ENCODE results near the gene CASTOR2. TPM values are rescaled to one million over a fixed set of nuclear protein-coding genes. Genes with fewer than 3 reads are reported as not detected.
A peak's percentile ranks its signal among the peaks of the same experiment; 100 is the strongest.
"Not testable (repeated sequence)": the region's sequence is repeated elsewhere in the genome, so short reads cannot be mapped to it uniquely, and the experiment has no call there.

Gene CASTOR2
- total RNA-seq, result 10 to 100 TPM in 2 of 5 donors, 1 to 10 TPM in 2, under 1 TPM in 1; 0.89 to 44.3 (median 5.7) TPM
- 1 to 10 TPM in 1 of 3 donors, under 1 TPM in 1, not detected in 1; 0.08 to 2.1 TPM for polyA plus RNA-seq
- long read RNA-seq, donor 1, result 0 reads
- long read RNA-seq, donor 2, result 0 reads
- long read RNA-seq, donor 3, result 0 reads
- long read RNA-seq, donor 4, result 0 reads
- long read RNA-seq, donor 5, partial matches to known transcripts, result 0 of 1 reads
- long read RNA-seq, donor 5, other reads (novel, unspliced or antisense), result 0 of 1 reads
- long read RNA-seq, donor 6, partial matches to known transcripts, result 0 of 2 reads
- long read RNA-seq, donor 6, other reads (novel, unspliced or antisense), result 0 of 2 reads
- long read RNA-seq, donor 7, result 0 reads
- long read RNA-seq, donor 8, partial matches to known transcripts, result 0 of 2 reads
- long read RNA-seq, donor 8, other reads (novel, unspliced or antisense), result 0 of 2 reads
- long read RNA-seq, donor 9, partial matches to known transcripts, result 9 of 9 reads
- long read RNA-seq, donor 9, other reads (novel, unspliced or antisense), result 0 of 9 reads
- long read RNA-seq, donor 10, result 0 reads

- intact Hi-C loops (cut with DNase I; ENCODE audit: low total_unique reads); H3K4me1 ChIP-seq; H3K27ac ChIP-seq; H3K36me3 ChIP-seq; H3K27me3 ChIP-seq; H3K9me3 ChIP-seq: not testable (repeated sequence)
- H3K4me3 ChIP-seq, result peak within 1 kb of the TSS; percentile 20 to 35 (median 30)
- 1% methylated on average over 15 to 16 of the region's 84 CpGs; no CpG with 5 or more reads in 3 of the 5 donors for WGBS, 5 donors
- peak in 1 of 2 donors; percentile 59 for DNase-seq
These were observed at the start of gene CASTOR2 for GRCh38 chr7:74964511-74965119. CASTOR2 (plus strand) TSS chr7:74964705; CDS start chr7:74964986, 281 bp downstream.

- H3K27me3 ChIP-seq; H3K27ac ChIP-seq; H3K36me3 ChIP-seq; H3K4me3 ChIP-seq; H3K4me1 ChIP-seq; DNase-seq; intact Hi-C loops (cut with DNase I; ENCODE audit: low total_unique reads); H3K9me3 ChIP-seq: not testable (repeated sequence)
- WGBS, 5 donors, result 75 to 82% (median 81%) methylated on average over 6 to 8 of the region's 10 CpGs
These were observed 42.1 kb upstream of the CASTOR2 start for GRCh38 chr7:74922321-74922890.

- intact Hi-C loops (cut with DNase I; ENCODE audit: low total_unique reads); H3K36me3 ChIP-seq; H3K9me3 ChIP-seq; DNase-seq; H3K27me3 ChIP-seq; H3K4me3 ChIP-seq; H3K4me1 ChIP-seq; H3K27ac ChIP-seq: not testable (repeated sequence)
- WGBS, 5 donors, result 89 to 97% (median 95%) methylated on average over 1 of the region's 1 CpG
These were observed 40.9 kb upstream of the CASTOR2 start for GRCh38 chr7:74923644-74924043.

- H3K27me3 ChIP-seq; H3K4me1 ChIP-seq; H3K36me3 ChIP-seq; H3K9me3 ChIP-seq; H3K4me3 ChIP-seq; DNase-seq; intact Hi-C loops (cut with DNase I; ENCODE audit: low total_unique reads); H3K27ac ChIP-seq: not testable (repeated sequence)
- no CpG with 5 or more reads among the region's 1 CpG for WGBS, 5 donors
These were observed 37.5 kb upstream of the CASTOR2 start for GRCh38 chr7:74926968-74927367.

GRCh38 chr7:74931563-74932328 is 32.8 kb upstream of the CASTOR2 start:
- H3K27me3 ChIP-seq; H3K4me3 ChIP-seq; DNase-seq; H3K4me1 ChIP-seq; H3K27ac ChIP-seq; H3K36me3 ChIP-seq; H3K9me3 ChIP-seq; intact Hi-C loops (cut with DNase I; ENCODE audit: low total_unique reads): not testable (repeated sequence)
- 83 to 100% methylated on average over 1 of the region's 6 CpGs; no CpG with 5 or more reads in 3 of the 5 donors for WGBS, 5 donors

- H3K27ac ChIP-seq; H3K9me3 ChIP-seq; H3K4me3 ChIP-seq; H3K36me3 ChIP-seq; DNase-seq; H3K4me1 ChIP-seq; intact Hi-C loops (cut with DNase I; ENCODE audit: low total_unique reads); H3K27me3 ChIP-seq: not testable (repeated sequence)
- no CpG with 5 or more reads among the region's 2 CpGs for WGBS, 5 donors
These were observed 25.1 kb upstream of the CASTOR2 start for GRCh38 chr7:74939429-74939828.

- DNase-seq; H3K27me3 ChIP-seq; intact Hi-C loops (cut with DNase I; ENCODE audit: low total_unique reads); H3K4me3 ChIP-seq; H3K4me1 ChIP-seq; H3K9me3 ChIP-seq; H3K27ac ChIP-seq; H3K36me3 ChIP-seq: not testable (repeated sequence)
- 70 to 94% (median 82%) methylated on average over 3 to 5 of the region's 9 CpGs; no CpG with 5 or more reads in 2 of the 5 donors for WGBS, 5 donors
These were observed 23.0 kb upstream of the CASTOR2 start for GRCh38 chr7:74941302-74942069.

GRCh38 chr7:74943923-74944322 is 20.6 kb upstream of the CASTOR2 start:
- H3K4me3 ChIP-seq; H3K4me1 ChIP-seq; H3K9me3 ChIP-seq; H3K27me3 ChIP-seq; H3K36me3 ChIP-seq; H3K27ac ChIP-seq; intact Hi-C loops (cut with DNase I; ENCODE audit: low total_unique reads); DNase-seq: not testable (repeated sequence)
- 66 to 93% (median 86%) methylated on average over 3 to 4 of the region's 4 CpGs for WGBS, 5 donors

- H3K4me1 ChIP-seq; H3K27ac ChIP-seq; DNase-seq; H3K27me3 ChIP-seq; H3K4me3 ChIP-seq; intact Hi-C loops (cut with DNase I; ENCODE audit: low total_unique reads); H3K36me3 ChIP-seq; H3K9me3 ChIP-seq: not testable (repeated sequence)
- WGBS, 5 donors, result no CpG with 5 or more reads among the region's 3 CpGs
These were observed 16.8 kb upstream of the CASTOR2 start for GRCh38 chr7:74947741-74948140.

- no CpG with 5 or more reads among the region's 8 CpGs for WGBS, 5 donors
- H3K4me1 ChIP-seq; H3K36me3 ChIP-seq; intact Hi-C loops (cut with DNase I; ENCODE audit: low total_unique reads); H3K27ac ChIP-seq; H3K9me3 ChIP-seq; DNase-seq; H3K27me3 ChIP-seq; H3K4me3 ChIP-seq: not testable (repeated sequence)
These were observed 10.7 kb upstream of the CASTOR2 start for GRCh38 chr7:74953774-74954173.

GRCh38 chr7:74958328-74958727 is 6.2 kb upstream of the CASTOR2 start:
- H3K9me3 ChIP-seq; H3K27me3 ChIP-seq; H3K27ac ChIP-seq; DNase-seq; H3K4me1 ChIP-seq; intact Hi-C loops (cut with DNase I; ENCODE audit: low total_unique reads); H3K4me3 ChIP-seq; H3K36me3 ChIP-seq: not testable (repeated sequence)
- no CpG with 5 or more reads among the region's 2 CpGs for WGBS, 5 donors
